WTC11 (cell line): ENCODE results near the gene DPF1. TPM values are rescaled to one million over a fixed set of nuclear protein-coding genes. Genes with fewer than 3 reads are reported as not detected.

Experiments
- ATAC-seq: fragments of 200-7000 bp; cut with Tn5 transposase; 2 replicates; pipeline ENCODE4 v1.10.0; 2021; ENCODE audit warnings: mild to moderate bottlenecking, moderate library complexity
- CTCF ChIA-PET: fragments of 300-600 bp; sonication (Branson Sonifier 250); formaldehyde crosslinking; loops from one replicate; lab custom pipeline; 2021; ENCODE audit warnings: antibody characterized with exemption; lab: Charles Lee
- POLR2A ChIA-PET: fragments of 350-600 bp; sonication (Branson Sonifier 250); formaldehyde crosslinking; loops from one replicate; lab custom pipeline; 2021; ENCODE audit warnings: antibody characterized with exemption; lab: Charles Lee
- DNase-seq: peaks from one replicate; pipeline ENCODE4 v3.0.0; 2021; ENCODE audit warnings: low spot score
- H3K27ac Mint-ChIP-seq: 2 replicates; pipeline ENCODE4 v1.8.0; 2021; ENCODE audit warnings: mixed read lengths
- H3K27me3 Mint-ChIP-seq: 2 replicates; pipeline ENCODE4 v1.8.0; 2021; ENCODE audit warnings: low read depth, mild to moderate bottlenecking, moderate library complexity, mixed read lengths
- H3K36me3 Mint-ChIP-seq: 2 replicates; pipeline ENCODE4 v1.8.0; 2021; ENCODE audit warnings: mixed read lengths
- H3K4me1 Mint-ChIP-seq: 2 replicates; pipeline ENCODE4 v1.8.0; 2022; ENCODE audit warnings: mixed read lengths
- H3K4me3 Mint-ChIP-seq: 2 replicates; pipeline ENCODE4 v1.8.0; 2021; ENCODE audit warnings: mild to moderate bottlenecking, moderate library complexity, mixed read lengths
- H3K9me3 Mint-ChIP-seq: 2 replicates; pipeline ENCODE4 v1.8.0; 2021; ENCODE audit warnings: mixed read lengths
- ATF6 ChIP-seq: sonication (generic); formaldehyde crosslinking; IDR thresholded peaks from 2 replicates; pipeline ENCODE4 v1.8.1; 2023; ENCODE audit warnings: mild to moderate bottlenecking, missing genetic modification reagents
- ELF4 ChIP-seq: sonication (generic); formaldehyde crosslinking; IDR thresholded peaks from 2 replicates; pipeline ENCODE4 v1.8.1; 2022; ENCODE audit warnings: low read depth, mild to moderate bottlenecking, moderate library complexity, missing genetic modification reagents
- GRHL2 ChIP-seq: fragments of 250-450 bp; sonication (Bioruptor Pico); IDR thresholded peaks from 2 replicates; pipeline ENCODE4 v1.8.0; 2022; ENCODE audit warnings: mild to moderate bottlenecking, moderate library complexity; ENCODE audit not compliant: insufficient replicate concordance, severe bottlenecking
- HMGXB4 ChIP-seq: sonication (generic); formaldehyde crosslinking; IDR thresholded peaks from 2 replicates; pipeline ENCODE4 v1.8.1; 2023; ENCODE audit warnings: mild to moderate bottlenecking, moderate library complexity, missing genetic modification reagents
- MLX ChIP-seq: sonication (generic); formaldehyde crosslinking; IDR thresholded peaks from 2 replicates; pipeline ENCODE4 v1.8.1; 2023; ENCODE audit warnings: mild to moderate bottlenecking, missing genetic modification reagents, moderate library complexity
- NFATC4 ChIP-seq: fragments of 250-450 bp; sonication (Bioruptor Pico); IDR thresholded peaks from 2 replicates; pipeline ENCODE4 v1.9.0; 2021; ENCODE audit warnings: mild to moderate bottlenecking
- PRDM15 ChIP-seq: sonication (generic); formaldehyde crosslinking; IDR thresholded peaks from 2 replicates; pipeline ENCODE4 v1.8.0; 2022; ENCODE audit warnings: missing genetic modification reagents
- SMAD3 ChIP-seq: sonication (generic); formaldehyde crosslinking; IDR thresholded peaks from 2 replicates; pipeline ENCODE4 v1.8.0; 2022; ENCODE audit warnings: missing genetic modification reagents, mild to moderate bottlenecking, borderline replicate concordance
- SP1 ChIP-seq: sonication (generic); formaldehyde crosslinking; conservative IDR thresholded peaks from 2 replicates; pipeline ENCODE4 v1.8.1; 2022; ENCODE audit warnings: missing genetic modification reagents
- TEAD1 ChIP-seq: sonication (generic); formaldehyde crosslinking; IDR thresholded peaks from 2 replicates; pipeline ENCODE4 v1.8.0; 2022; ENCODE audit warnings: mild to moderate bottlenecking, missing genetic modification reagents
- ZNF121 ChIP-seq: sonication (generic); formaldehyde crosslinking; IDR thresholded peaks from 2 replicates; pipeline ENCODE4 v1.8.0; 2023; ENCODE audit warnings: missing genetic modification reagents
- ZNF396 ChIP-seq: fragments of 250-450 bp; sonication (Bioruptor Pico); IDR thresholded peaks from 2 replicates; pipeline ENCODE4 v1.8.0; 2021; ENCODE audit warnings: mild to moderate bottlenecking, moderate library complexity, borderline replicate concordance
- ZNF423 ChIP-seq: fragments of 250-450 bp; sonication (Bioruptor Pico); IDR thresholded peaks from 2 replicates; pipeline ENCODE4 v2.1.2; 2022; ENCODE audit warnings: mild to moderate bottlenecking, moderate library complexity
- total RNA-seq: library from RNA; stranded (reverse); gene quantifications from 3 replicates; pipeline ENCODE4 v1.2.3, GENCODE V29; 2021
- TF ChIP-seq, protein P1 (sequence below): sonication (generic); formaldehyde crosslinking; IDR thresholded peaks from 2 replicates; pipeline ENCODE4 v1.8.0; 2022; ENCODE audit warnings: mild to moderate bottlenecking, missing genetic modification reagents
- TF ChIP-seq, protein P2 (sequence below): fragments of 250-450 bp; sonication (Bioruptor Pico); IDR thresholded peaks from 2 replicates; pipeline ENCODE4 v1.9.0; 2021; ENCODE audit warnings: mild to moderate bottlenecking, borderline replicate concordance
- TF ChIP-seq, protein P3 (sequence below): fragments of 250-450 bp; sonication (Bioruptor Pico); IDR thresholded peaks from 2 replicates; pipeline ENCODE4 v1.9.0; 2021; ENCODE audit warnings: moderate library complexity, mild to moderate bottlenecking, inconsistent platforms, borderline replicate concordance
- TF ChIP-seq, protein P4 (sequence below): sonication (generic); formaldehyde crosslinking; IDR thresholded peaks from 2 replicates; pipeline ENCODE4 v1.8.0; 2022; ENCODE audit warnings: mild to moderate bottlenecking, missing genetic modification reagents

DPF1 gene
- total RNA-seq, 1 experiment from 2014 or later = 6.8 TPM

- DNase-seq (no peak), ATAC-seq (no peak)
- H3K4me1 Mint-ChIP-seq = peaks cover 28% of the 10 kb centered on the region
- H3K27me3 Mint-ChIP-seq = peaks cover 17% of the 10 kb centered on the region
- CTCF ChIA-PET = interaction anchor here (0.5 to 8.8 kb wide), 8 partner anchors 11 to 304 kb away, joined by 3 to 88 read pairs (median 4); partner anchors contain the start of gene CATSPERG
- H3K36me3 Mint-ChIP-seq = peaks cover 4% of the 10 kb centered on the region
- TF ChIP-seq ATF6 (CRISPR knock-in tag) (no peak), ZNF121 (CRISPR knock-in tag) (no peak), MLX (CRISPR knock-in tag) (no peak), NFATC4 (CRISPR knock-in tag) (no peak), TEAD1 (CRISPR knock-in tag) (no peak), SP1 (no peak), ELF4 (CRISPR knock-in tag) (no peak), GRHL2 (CRISPR knock-in tag) (no peak), PRDM15 (CRISPR knock-in tag) (no peak), ZNF423 (CRISPR knock-in tag) (no peak), SMAD3 (CRISPR knock-in tag) (no peak), HMGXB4 (CRISPR knock-in tag) (no peak), ZNF396 (CRISPR knock-in tag) (no peak)
- TF ChIP-seq, protein P1, sequence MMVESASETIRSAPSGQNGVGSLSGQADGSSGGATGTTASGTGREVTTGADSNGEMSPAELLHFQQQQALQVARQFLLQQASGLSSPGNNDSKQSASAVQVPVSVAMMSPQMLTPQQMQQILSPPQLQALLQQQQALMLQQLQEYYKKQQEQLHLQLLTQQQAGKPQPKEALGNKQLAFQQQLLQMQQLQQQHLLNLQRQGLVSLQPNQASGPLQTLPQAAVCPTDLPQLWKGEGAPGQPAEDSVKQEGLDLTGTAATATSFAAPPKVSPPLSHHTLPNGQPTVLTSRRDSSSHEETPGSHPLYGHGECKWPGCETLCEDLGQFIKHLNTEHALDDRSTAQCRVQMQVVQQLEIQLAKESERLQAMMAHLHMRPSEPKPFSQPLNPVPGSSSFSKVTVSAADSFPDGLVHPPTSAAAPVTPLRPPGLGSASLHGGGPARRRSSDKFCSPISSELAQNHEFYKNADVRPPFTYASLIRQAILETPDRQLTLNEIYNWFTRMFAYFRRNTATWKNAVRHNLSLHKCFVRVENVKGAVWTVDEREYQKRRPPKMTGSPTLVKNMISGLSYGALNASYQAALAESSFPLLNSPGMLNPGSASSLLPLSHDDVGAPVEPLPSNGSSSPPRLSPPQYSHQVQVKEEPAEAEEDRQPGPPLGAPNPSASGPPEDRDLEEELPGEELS (CRISPR knock-in tag) = no peak
- TF ChIP-seq, protein P2, sequence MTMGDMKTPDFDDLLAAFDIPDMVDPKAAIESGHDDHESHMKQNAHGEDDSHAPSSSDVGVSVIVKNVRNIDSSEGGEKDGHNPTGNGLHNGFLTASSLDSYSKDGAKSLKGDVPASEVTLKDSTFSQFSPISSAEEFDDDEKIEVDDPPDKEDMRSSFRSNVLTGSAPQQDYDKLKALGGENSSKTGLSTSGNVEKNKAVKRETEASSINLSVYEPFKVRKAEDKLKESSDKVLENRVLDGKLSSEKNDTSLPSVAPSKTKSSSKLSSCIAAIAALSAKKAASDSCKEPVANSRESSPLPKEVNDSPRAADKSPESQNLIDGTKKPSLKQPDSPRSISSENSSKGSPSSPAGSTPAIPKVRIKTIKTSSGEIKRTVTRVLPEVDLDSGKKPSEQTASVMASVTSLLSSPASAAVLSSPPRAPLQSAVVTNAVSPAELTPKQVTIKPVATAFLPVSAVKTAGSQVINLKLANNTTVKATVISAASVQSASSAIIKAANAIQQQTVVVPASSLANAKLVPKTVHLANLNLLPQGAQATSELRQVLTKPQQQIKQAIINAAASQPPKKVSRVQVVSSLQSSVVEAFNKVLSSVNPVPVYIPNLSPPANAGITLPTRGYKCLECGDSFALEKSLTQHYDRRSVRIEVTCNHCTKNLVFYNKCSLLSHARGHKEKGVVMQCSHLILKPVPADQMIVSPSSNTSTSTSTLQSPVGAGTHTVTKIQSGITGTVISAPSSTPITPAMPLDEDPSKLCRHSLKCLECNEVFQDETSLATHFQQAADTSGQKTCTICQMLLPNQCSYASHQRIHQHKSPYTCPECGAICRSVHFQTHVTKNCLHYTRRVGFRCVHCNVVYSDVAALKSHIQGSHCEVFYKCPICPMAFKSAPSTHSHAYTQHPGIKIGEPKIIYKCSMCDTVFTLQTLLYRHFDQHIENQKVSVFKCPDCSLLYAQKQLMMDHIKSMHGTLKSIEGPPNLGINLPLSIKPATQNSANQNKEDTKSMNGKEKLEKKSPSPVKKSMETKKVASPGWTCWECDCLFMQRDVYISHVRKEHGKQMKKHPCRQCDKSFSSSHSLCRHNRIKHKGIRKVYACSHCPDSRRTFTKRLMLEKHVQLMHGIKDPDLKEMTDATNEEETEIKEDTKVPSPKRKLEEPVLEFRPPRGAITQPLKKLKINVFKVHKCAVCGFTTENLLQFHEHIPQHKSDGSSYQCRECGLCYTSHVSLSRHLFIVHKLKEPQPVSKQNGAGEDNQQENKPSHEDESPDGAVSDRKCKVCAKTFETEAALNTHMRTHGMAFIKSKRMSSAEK = no peak
- TF ChIP-seq, protein P3, sequence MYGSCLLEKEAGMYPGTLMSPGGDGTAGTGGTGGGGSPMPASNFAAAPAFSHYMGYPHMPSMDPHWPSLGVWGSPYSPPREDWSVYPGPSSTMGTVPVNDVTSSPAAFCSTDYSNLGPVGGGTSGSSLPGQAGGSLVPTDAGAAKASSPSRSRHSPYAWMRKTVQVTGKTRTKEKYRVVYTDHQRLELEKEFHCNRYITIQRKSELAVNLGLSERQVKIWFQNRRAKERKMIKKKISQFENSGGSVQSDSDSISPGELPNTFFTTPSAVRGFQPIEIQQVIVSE (CRISPR knock-in tag) = no peak
- TF ChIP-seq, protein P4, sequence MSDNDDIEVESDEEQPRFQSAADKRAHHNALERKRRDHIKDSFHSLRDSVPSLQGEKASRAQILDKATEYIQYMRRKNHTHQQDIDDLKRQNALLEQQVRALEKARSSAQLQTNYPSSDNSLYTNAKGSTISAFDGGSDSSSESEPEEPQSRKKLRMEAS (CRISPR knock-in tag) = no peak
- H3K9me3 Mint-ChIP-seq = no peaks in the 10 kb centered on the region
- POLR2A ChIA-PET = interaction anchor here (0.6 kb wide), 1 partner anchor 307 kb away, joined by 3 read pairs; no protein-coding TSS in a partner anchor
- no peak overlapping the region for H3K4me3 Mint-ChIP-seq
- H3K27ac Mint-ChIP-seq = peak overlapping the region; percentile 63
These were observed 17.8 kb downstream of the DPF1 start for GRCh38 chr19:38206006-38206745.
